Neural cell (in vitro differentiated cells): ENCODE data around the gene DIO2. TPM values are rescaled to one million over a fixed set of nuclear protein-coding genes. Genes with fewer than 3 reads are reported as not detected.

Experiments used
- H2AFZ ChIP-seq: fragments of 200-600, 300-800 bp; sonication (generic), shearing (Covaris generic); 2 replicates; pipeline ENCODE4 v1.6.0; 2014; ENCODE audit warnings: low read depth, mild to moderate bottlenecking, antibody characterized with exemption, low read length, moderate library complexity
- H3F3A ChIP-seq: fragments of 200-600 bp; shearing (Covaris generic); 2 replicates; pipeline ENCODE4 v1.6.1; 2016; ENCODE audit warnings: mild to moderate bottlenecking, moderate library complexity, mixed read lengths, antibody characterized with exemption, low read length; ENCODE audit not compliant: insufficient read depth, poor library complexity, severe bottlenecking
- H3K27ac ChIP-seq: fragments of 200-600, 300-800 bp; sonication (generic), shearing (Covaris generic); 2 replicates; pipeline ENCODE4 v1.5.1; 2014; ENCODE audit warnings: mild to moderate bottlenecking, low read length, moderate library complexity
- H3K27me3 ChIP-seq: fragments of 300-800, 200-600 bp; sonication (generic), shearing (Covaris generic); 2 replicates; pipeline ENCODE4 v1.6.0; 2014; ENCODE audit warnings: mild to moderate bottlenecking, low read depth, low read length, moderate library complexity; ENCODE audit not compliant: insufficient read depth
- H3K36me3 ChIP-seq: fragments of 300-800, 200-600 bp; sonication (generic), shearing (Covaris generic); 2 replicates; pipeline ENCODE4 v1.5.1; 2014; ENCODE audit warnings: mild to moderate bottlenecking, antibody characterized with exemption, low read length, moderate library complexity; ENCODE audit not compliant: insufficient read depth
- H3K4me2 ChIP-seq: fragments of 300-800, 200-600 bp; sonication (generic), shearing (Covaris generic); 2 replicates; pipeline ENCODE4 v1.6.0; 2014; ENCODE audit warnings: mild to moderate bottlenecking, low read length
- H3K4me3 ChIP-seq: fragments of 300-800, 200-600 bp; sonication (generic), shearing (Covaris generic); 2 replicates; pipeline ENCODE4 v1.5.1; 2014; ENCODE audit warnings: mild to moderate bottlenecking, low read length, moderate library complexity
- H3K79me2 ChIP-seq: fragments of 200-600 bp; shearing (Covaris generic); replicated peaks from 2 replicates; pipeline ENCODE4 v1.6.0; 2014; ENCODE audit warnings: mild to moderate bottlenecking, low read length, moderate library complexity; ENCODE audit not compliant: insufficient read depth
- H3K9ac ChIP-seq: fragments of 300-800, 200-600 bp; sonication (generic), shearing (Covaris generic); 2 replicates; pipeline ENCODE4 v1.6.1; 2016; ENCODE audit warnings: mild to moderate bottlenecking, low read length, mixed read lengths
- H3K9me2 ChIP-seq: fragments of 200-600 bp; shearing (Covaris generic); 2 replicates; pipeline ENCODE4 v1.6.1; 2016; ENCODE audit warnings: mild to moderate bottlenecking, low read length, mixed read lengths; ENCODE audit not compliant: insufficient read depth
- H3K9me3 ChIP-seq: fragments of 200-600, 300-800 bp; sonication (generic), shearing (Covaris generic); 2 replicates; pipeline ENCODE4 v1.6.1; 2016; ENCODE audit warnings: mild to moderate bottlenecking, mixed run types, low read length, moderate library complexity, mixed read lengths
- H4K20me1 ChIP-seq: fragments of 200-600 bp; shearing (Covaris generic); 2 replicates; pipeline ENCODE4 v1.6.1; 2016; ENCODE audit warnings: mild to moderate bottlenecking, mixed run types; ENCODE audit not compliant: insufficient read depth
- CTCF ChIP-seq: fragments of 450-650 bp; IDR thresholded peaks from 2 replicates; pipeline ENCODE4 v1.5.1; 2014; ENCODE audit warnings: antibody characterized with exemption, mild to moderate bottlenecking, moderate library complexity; ENCODE audit not compliant: poor library complexity, severe bottlenecking
- EP300 ChIP-seq: fragments of 450-650 bp; conservative IDR thresholded peaks from 2 replicates; pipeline ENCODE4 v1.6.1; 2014; ENCODE audit warnings: antibody characterized with exemption, mild to moderate bottlenecking, moderate library complexity; ENCODE audit not compliant: poor library complexity, severe bottlenecking
- EZH2 ChIP-seq: fragments of 200-600, 300-800 bp; shearing (Covaris generic), sonication (generic); IDR thresholded peaks from 2 replicates; pipeline ENCODE4 v1.6.1; 2014; ENCODE audit warnings: antibody characterized with exemption, low read length, borderline replicate concordance, mild to moderate bottlenecking; ENCODE audit not compliant: insufficient read depth, poor library complexity, severe bottlenecking
- MXI1 ChIP-seq: fragments of 450-650 bp; conservative IDR thresholded peaks from 2 replicates; pipeline ENCODE4 v1.6.1; 2014; ENCODE audit warnings: antibody characterized with exemption, mild to moderate bottlenecking; ENCODE audit not compliant: poor library complexity, severe bottlenecking
- POLR2AphosphoS5 ChIP-seq: IDR thresholded peaks from 2 replicates; pipeline ENCODE4 v1.6.1; 2012
- RAD21 ChIP-seq: fragments of 450-650 bp; conservative IDR thresholded peaks from 2 replicates; pipeline ENCODE4 v1.6.1; 2014; ENCODE audit warnings: antibody characterized with exemption, mild to moderate bottlenecking, moderate library complexity
- REST ChIP-seq: IDR thresholded peaks from 2 replicates; pipeline ENCODE4 v1.6.1; 2012; ENCODE audit warnings: borderline replicate concordance
- SMC3 ChIP-seq: fragments of 450-650 bp; conservative IDR thresholded peaks from 2 replicates; pipeline ENCODE4 v1.6.1; 2014; ENCODE audit warnings: antibody characterized with exemption, mild to moderate bottlenecking, moderate library complexity; ENCODE audit not compliant: poor library complexity
- TAF1 ChIP-seq: IDR thresholded peaks from 2 replicates; pipeline ENCODE4 v1.6.1; 2012; ENCODE audit warnings: low read depth
- polyA plus RNA-seq: library from polyadenylated mRNA; depleted of rRNA; stranded (reverse); fragments of >200 nt; gene quantifications from 2 replicates; pipeline ENCODE4 v1.2.3, GENCODE V29; 2014

The DIO2 gene
- polyA plus RNA-seq, 1 donor from 2014 or later = 1.3 TPM

GRCh38 chr14:80150301-80150700, 61.0 kb downstream of the DIO2 start:
- no peaks in the 10 kb centered on the region for H3K27me3 ChIP-seq
- H3K79me2 ChIP-seq = no peaks in the 10 kb centered on the region
- no peaks in the 10 kb centered on the region for H3K36me3 ChIP-seq
- H3K27ac ChIP-seq = no peak overlapping the region
- H3K4me2 ChIP-seq = no peak overlapping the region
- H2AFZ ChIP-seq = no peak overlapping the region
- no peaks in the 10 kb centered on the region for H3K9me3 ChIP-seq
- no peak overlapping the region for H3K9ac ChIP-seq
- H4K20me1 ChIP-seq = no peaks in the 10 kb centered on the region
- no peak for TF ChIP-seq REST
- no peak for TF ChIP-seq SMC3
- TF ChIP-seq POLR2AphosphoS5 = no peak
- no peak for TF ChIP-seq MXI1
- no peak for TF ChIP-seq EZH2
- TF ChIP-seq TAF1 = no peak
- TF ChIP-seq CTCF = no peak
- TF ChIP-seq EP300 = no peak
- no peak for TF ChIP-seq RAD21
- no peaks in the 10 kb centered on the region for H3F3A ChIP-seq
- no peak overlapping the region for H3K4me3 ChIP-seq
- no peaks in the 10 kb centered on the region for H3K9me2 ChIP-seq
